ENCODE measurements around the gene ITPK1.

- TF ChIP-seq SIN3A (IDR thresholded peaks at IDR 0.05; ENCODE audit: borderline replicate concordance, insufficient read depth, low read length), result no peak
- TF ChIP-seq POLR2AphosphoS5 (IDR thresholded peaks at IDR 0.05; ENCODE audit: low read depth, low read length), result no peak
- no peak for TF ChIP-seq TAF1 (IDR thresholded peaks at IDR 0.05; ENCODE audit: borderline replicate concordance, insufficient read depth, low read length)
Measured at GRCh38 chr14:92926931-92927330, 188.8 kb downstream of the ITPK1 start.

All from PFSK-1 (cell line).